Neural progenitor cell (in vitro differentiated cells): ENCODE data around the gene PARS2. TPM values are rescaled to one million over a fixed set of nuclear protein-coding genes. Genes with fewer than 3 reads are reported as not detected.

Experiments
- DNase-seq: peaks from one replicate; pipeline ENCODE4 v3.0.0-alpha.2; 2016; ENCODE audit warnings: low spot score
- H2AFZ ChIP-seq: fragments of 200-600 bp; sonication (generic); replicated peaks from 2 replicates; pipeline ENCODE4 v1.6.1; 2016; ENCODE audit warnings: antibody characterized with exemption
- H3F3A ChIP-seq: fragments of 200-600 bp; sonication (generic); 2 replicates; pipeline ENCODE4 v1.6.1; 2016; ENCODE audit warnings: antibody characterized with exemption, low read depth
- H3K27ac ChIP-seq: fragments of 200-600 bp; sonication (generic); 2 replicates; pipeline ENCODE4 v1.5.1; 2016; ENCODE audit warnings: mild to moderate bottlenecking
- H3K27me3 ChIP-seq: fragments of 200-600 bp; sonication (generic); 2 replicates; pipeline ENCODE4 v1.6.1; 2016; ENCODE audit warnings: mild to moderate bottlenecking, moderate library complexity
- H3K36me3 ChIP-seq: fragments of 200-600 bp; sonication (generic); 2 replicates; pipeline ENCODE4 v1.5.1; 2016
- H3K4me1 ChIP-seq: fragments of 200-600 bp; sonication (generic); 2 replicates; pipeline ENCODE4 v1.6.1; 2016; ENCODE audit warnings: mixed run types
- H3K4me2 ChIP-seq: fragments of 200-600 bp; sonication (generic); 2 replicates; pipeline ENCODE4 v1.6.1; 2016
- H3K4me3 ChIP-seq: fragments of 200-600 bp; sonication (generic); 2 replicates; pipeline ENCODE4 v1.5.1; 2016
- H3K79me2 ChIP-seq: fragments of 200-600 bp; sonication (generic); 2 replicates; pipeline ENCODE4 v1.6.1; 2016; ENCODE audit warnings: low read depth
- H3K9ac ChIP-seq: fragments of 200-600 bp; sonication (generic); 2 replicates; pipeline ENCODE4 v1.6.1; 2016
- H3K9me3 ChIP-seq: fragments of 200-600 bp; sonication (generic); 2 replicates; pipeline ENCODE4 v1.5.1; 2016; ENCODE audit warnings: low read depth
- H4K20me1 ChIP-seq: fragments of 200-600 bp; sonication (generic); 2 replicates; pipeline ENCODE4 v1.6.1; 2016; ENCODE audit warnings: low read depth
- H3K27ac Mint-ChIP-seq: 3 replicates; pipeline ENCODE4 v1.8.0; 2021; ENCODE audit warnings: mixed read lengths
- H3K27me3 Mint-ChIP-seq: 2 replicates; pipeline ENCODE4 v1.8.0; 2022; ENCODE audit warnings: low read depth, mild to moderate bottlenecking, inconsistent platforms, moderate library complexity, mixed read lengths; ENCODE audit not compliant: insufficient read depth
- H3K36me3 Mint-ChIP-seq: 3 replicates; pipeline ENCODE4 v1.8.0; 2021; ENCODE audit warnings: mixed read lengths
- H3K4me1 Mint-ChIP-seq: 3 replicates; pipeline ENCODE4 v1.8.0; 2021; ENCODE audit warnings: mixed read lengths
- H3K4me3 Mint-ChIP-seq: 3 replicates; pipeline ENCODE4 v1.8.0; 2021; ENCODE audit warnings: mild to moderate bottlenecking, moderate library complexity, mixed read lengths
- H3K9me3 Mint-ChIP-seq: 3 replicates; pipeline ENCODE4 v1.8.0; 2020; ENCODE audit warnings: mixed read lengths
- EZH2 ChIP-seq: fragments of 200-600 bp; sonication (generic); IDR thresholded peaks from 2 replicates; pipeline ENCODE4 v1.6.1; 2017; ENCODE audit warnings: antibody characterized with exemption, mild to moderate bottlenecking, moderate library complexity
- EZH2phosphoT487 ChIP-seq: fragments of 200-600 bp; sonication (generic); IDR thresholded peaks from 2 replicates; pipeline ENCODE4 v1.6.1; 2017; ENCODE audit warnings: antibody characterized with exemption
- total RNA-seq: library from RNA; depleted of rRNA; stranded (reverse); fragments of >200 nt; gene quantifications from 2 replicates; pipeline ENCODE4 v1.2.3, GENCODE V29; 2015; ENCODE audit warnings: low replicate concordance
- TF ChIP-seq, protein P1 (sequence below): fragments of 200-600 bp; sonication (generic); IDR thresholded peaks from 2 replicates; pipeline ENCODE4 v1.5.1; 2017; ENCODE audit warnings: antibody characterized with exemption, mild to moderate bottlenecking

The PARS2 gene
- total RNA-seq, 1 donor from 2014 or later: 5.4 TPM

DNA sequence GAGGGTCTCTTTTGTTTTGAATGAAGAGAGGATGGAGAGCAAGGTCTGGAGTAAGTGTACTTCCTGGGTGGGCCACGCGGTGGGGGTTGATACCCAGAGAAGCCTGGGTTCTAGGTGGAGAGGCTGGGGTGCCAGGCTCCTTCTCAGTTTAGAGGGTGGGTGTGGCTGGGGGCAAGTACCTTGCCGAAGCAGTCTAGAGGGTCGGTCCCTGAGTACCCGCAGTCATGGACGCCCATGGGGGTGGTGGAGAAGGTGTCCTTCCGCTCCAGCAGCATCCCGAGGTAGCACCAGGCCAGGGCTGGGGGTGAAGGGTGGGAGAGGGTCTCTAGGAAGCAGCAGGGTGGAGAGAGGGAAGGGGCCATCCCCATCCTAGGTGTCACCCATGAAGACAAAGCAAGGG is 22.5 kb upstream of the PARS2 start:
- Histone ChIP-seq H3K9ac (no peak overlapping the region), H3K4me2 (no peak overlapping the region), H3K4me1 (no peaks in the 10 kb centered on the region), H3F3A (no peaks in the 10 kb centered on the region), H3K27me3 (peaks cover 16% of the 10 kb centered on the region), H3K36me3 (no peaks in the 10 kb centered on the region), H3K27ac (no peak overlapping the region), H4K20me1 (no peaks in the 10 kb centered on the region), H2AFZ (no peak overlapping the region), H3K79me2 (no peaks in the 10 kb centered on the region), H3K4me3 (no peak overlapping the region), H3K9me3 (no peaks in the 10 kb centered on the region)
- H3K9me3 Mint-ChIP-seq: no peaks in the 10 kb centered on the region
- TF ChIP-seq EZH2 (no peak), EZH2phosphoT487 (no peak)
- TF ChIP-seq, protein P1, sequence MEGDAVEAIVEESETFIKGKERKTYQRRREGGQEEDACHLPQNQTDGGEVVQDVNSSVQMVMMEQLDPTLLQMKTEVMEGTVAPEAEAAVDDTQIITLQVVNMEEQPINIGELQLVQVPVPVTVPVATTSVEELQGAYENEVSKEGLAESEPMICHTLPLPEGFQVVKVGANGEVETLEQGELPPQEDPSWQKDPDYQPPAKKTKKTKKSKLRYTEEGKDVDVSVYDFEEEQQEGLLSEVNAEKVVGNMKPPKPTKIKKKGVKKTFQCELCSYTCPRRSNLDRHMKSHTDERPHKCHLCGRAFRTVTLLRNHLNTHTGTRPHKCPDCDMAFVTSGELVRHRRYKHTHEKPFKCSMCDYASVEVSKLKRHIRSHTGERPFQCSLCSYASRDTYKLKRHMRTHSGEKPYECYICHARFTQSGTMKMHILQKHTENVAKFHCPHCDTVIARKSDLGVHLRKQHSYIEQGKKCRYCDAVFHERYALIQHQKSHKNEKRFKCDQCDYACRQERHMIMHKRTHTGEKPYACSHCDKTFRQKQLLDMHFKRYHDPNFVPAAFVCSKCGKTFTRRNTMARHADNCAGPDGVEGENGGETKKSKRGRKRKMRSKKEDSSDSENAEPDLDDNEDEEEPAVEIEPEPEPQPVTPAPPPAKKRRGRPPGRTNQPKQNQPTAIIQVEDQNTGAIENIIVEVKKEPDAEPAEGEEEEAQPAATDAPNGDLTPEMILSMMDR: no peak
- peak overlapping the region; percentile 9 for H3K4me3 Mint-ChIP-seq
- DNase-seq: no peak
- no peaks in the 10 kb centered on the region for H3K36me3 Mint-ChIP-seq
- H3K4me1 Mint-ChIP-seq: peaks cover 15% of the 10 kb centered on the region
- peaks cover 28% of the 10 kb centered on the region for H3K27me3 Mint-ChIP-seq
- H3K27ac Mint-ChIP-seq: no peak overlapping the region

DNA sequence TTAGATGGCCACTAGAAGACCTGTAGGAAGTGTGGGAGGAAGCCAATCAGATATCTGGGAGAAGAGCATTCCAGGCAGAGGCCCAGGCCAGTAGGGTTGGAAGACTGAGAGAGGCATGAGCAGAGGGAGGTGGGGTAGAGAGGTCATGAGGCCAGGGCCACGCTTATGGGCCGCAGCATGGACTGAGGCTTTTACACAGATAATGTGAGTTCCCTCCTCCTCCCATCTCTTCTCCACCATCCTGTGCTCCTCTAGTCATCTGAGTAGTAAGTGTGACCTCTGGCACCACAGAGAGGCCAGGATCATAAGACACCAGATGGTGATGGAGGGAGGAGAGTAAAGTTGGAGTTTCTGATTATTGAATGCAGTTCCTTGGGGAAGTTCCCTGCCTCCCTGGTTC is 19.7 kb upstream of the PARS2 start:
- no peaks in the 10 kb centered on the region for H4K20me1 ChIP-seq
- H3K27me3 Mint-ChIP-seq: peaks cover 21% of the 10 kb centered on the region
- TF ChIP-seq EZH2phosphoT487: no peak
- TF ChIP-seq EZH2: no peak
- TF ChIP-seq, protein P1: no peak

DNA sequence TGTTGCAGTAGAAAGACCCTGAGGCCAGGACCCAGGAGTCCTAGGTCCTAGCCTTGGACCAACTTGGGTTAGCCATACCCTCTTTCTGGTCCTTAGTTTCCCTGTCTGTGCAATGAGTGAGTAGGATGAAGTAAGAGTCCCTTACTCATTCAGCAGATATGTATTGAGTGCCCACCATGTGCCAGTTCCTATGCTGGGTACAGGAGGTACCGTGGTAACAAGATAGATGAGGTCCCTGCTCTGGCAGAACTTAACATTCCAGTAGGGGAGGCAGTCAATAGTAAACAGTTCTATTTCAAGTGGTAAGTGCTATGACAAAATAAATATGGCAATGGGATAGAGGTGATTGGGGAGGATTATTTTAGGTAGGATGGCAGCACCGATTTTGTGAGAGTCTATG is 18.3 kb upstream of the PARS2 start:
- no peaks in the 10 kb centered on the region for H3K36me3 Mint-ChIP-seq
- no peak for DNase-seq

More for the DNA sequence above, 19.7 kb upstream of the PARS2 start:
- Histone ChIP-seq H3K4me3 (no peak overlapping the region), H3K4me1 (no peaks in the 10 kb centered on the region), H3K9ac (no peak overlapping the region), H3K79me2 (no peaks in the 10 kb centered on the region), H3K27me3 (peaks cover 34% of the 10 kb centered on the region), H3K36me3 (no peaks in the 10 kb centered on the region), H3K27ac (no peak overlapping the region), H3F3A (no peaks in the 10 kb centered on the region), H3K9me3 (no peaks in the 10 kb centered on the region), H3K4me2 (no peak overlapping the region), H2AFZ (no peak overlapping the region)
- Mint-ChIP-seq H3K27ac (no peak overlapping the region), H3K36me3 (no peaks in the 10 kb centered on the region), H3K4me3 (no peak overlapping the region), H3K9me3 (no peaks in the 10 kb centered on the region), H3K4me1 (peaks cover 10% of the 10 kb centered on the region)
- no peak for DNase-seq

More for the DNA sequence above, 18.3 kb upstream of the PARS2 start:
- H3K4me3 ChIP-seq: no peak overlapping the region
- H3K4me1 ChIP-seq: no peaks in the 10 kb centered on the region
- Mint-ChIP-seq H3K4me3 (no peak overlapping the region), H3K9me3 (no peaks in the 10 kb centered on the region), H3K4me1 (no peaks in the 10 kb centered on the region), H3K27ac (no peak overlapping the region), H3K27me3 (peaks cover 16% of the 10 kb centered on the region)
- H3K9ac ChIP-seq: no peak overlapping the region
- H3K36me3 ChIP-seq: no peaks in the 10 kb centered on the region
- no peaks in the 10 kb centered on the region for H3K9me3 ChIP-seq
- no peaks in the 10 kb centered on the region for H3K79me2 ChIP-seq
- H3F3A ChIP-seq: no peaks in the 10 kb centered on the region
- H3K4me2 ChIP-seq: no peak overlapping the region
- no peaks in the 10 kb centered on the region for H4K20me1 ChIP-seq
- TF ChIP-seq EZH2 (no peak), EZH2phosphoT487 (no peak)
- TF ChIP-seq, protein P1: no peak
- H3K27me3 ChIP-seq: peaks cover 34% of the 10 kb centered on the region
- no peak overlapping the region for H3K27ac ChIP-seq
- no peak overlapping the region for H2AFZ ChIP-seq
